Measurements from ENCODE around the gene TRPM8.
A peak's percentile ranks its signal among the peaks of the same experiment; 100 is the strongest.

Gene TRPM8

GRCh38 chr2:234058881-234059280, 141.7 kb downstream of the TRPM8 start:
- TF ChIP-seq CTCF (IDR thresholded peaks at IDR 0.05; ENCODE audit: low read depth, low read length, missing control alignments): peak; percentile 8
- no peak for DNase-seq (ENCODE audit: extremely low read depth, low read depth)
- no peak overlapping the region for H3K4me3 ChIP-seq (replicated peaks; ENCODE audit: low read depth, low read length)

- no peak overlapping the region for H3K4me3 ChIP-seq (replicated peaks; ENCODE audit: low read depth, low read length)
- no peak for DNase-seq (ENCODE audit: extremely low read depth, low read depth)
- no peak for TF ChIP-seq CTCF (IDR thresholded peaks at IDR 0.05; ENCODE audit: low read depth, low read length, missing control alignments)
These were observed 143.1 kb downstream of the TRPM8 start for GRCh38 chr2:234060236-234060635.

GRCh38 chr2:234061624-234062257, 144.6 kb downstream of the TRPM8 start:
- TF ChIP-seq CTCF (IDR thresholded peaks at IDR 0.05; ENCODE audit: low read depth, low read length, missing control alignments): no peak

GRCh38 chr2:234066587-234066986, 149.4 kb downstream of the TRPM8 start:
- no peak for TF ChIP-seq CTCF (IDR thresholded peaks at IDR 0.05; ENCODE audit: low read depth, low read length, missing control alignments)
- H3K4me3 ChIP-seq (replicated peaks; ENCODE audit: low read depth, low read length): no peak overlapping the region
- DNase-seq (ENCODE audit: extremely low read depth, low read depth): no peak

More at GRCh38 chr2:234061624-234062257, 144.6 kb downstream of the TRPM8 start:
- no peak for DNase-seq (ENCODE audit: extremely low read depth, low read depth)
- H3K4me3 ChIP-seq (replicated peaks; ENCODE audit: low read depth, low read length): no peak overlapping the region
